ACHN (cell line): ENCODE measurements around the gene PLEKHA6.

Source experiments
- DNase-seq: peaks from one replicate; pipeline ENCODE4 v3.0.0-alpha.2; 2015
- in situ Hi-C: cut with HindIII; loops from 2 replicates; pipeline ENCODE4 v1.10.0; 2017; ENCODE audit warnings: low sequenced_read_pairs, low pct_ligation_motif_present, low pct_unique_long_range_greater_than_20kb

Gene PLEKHA6

DNA sequence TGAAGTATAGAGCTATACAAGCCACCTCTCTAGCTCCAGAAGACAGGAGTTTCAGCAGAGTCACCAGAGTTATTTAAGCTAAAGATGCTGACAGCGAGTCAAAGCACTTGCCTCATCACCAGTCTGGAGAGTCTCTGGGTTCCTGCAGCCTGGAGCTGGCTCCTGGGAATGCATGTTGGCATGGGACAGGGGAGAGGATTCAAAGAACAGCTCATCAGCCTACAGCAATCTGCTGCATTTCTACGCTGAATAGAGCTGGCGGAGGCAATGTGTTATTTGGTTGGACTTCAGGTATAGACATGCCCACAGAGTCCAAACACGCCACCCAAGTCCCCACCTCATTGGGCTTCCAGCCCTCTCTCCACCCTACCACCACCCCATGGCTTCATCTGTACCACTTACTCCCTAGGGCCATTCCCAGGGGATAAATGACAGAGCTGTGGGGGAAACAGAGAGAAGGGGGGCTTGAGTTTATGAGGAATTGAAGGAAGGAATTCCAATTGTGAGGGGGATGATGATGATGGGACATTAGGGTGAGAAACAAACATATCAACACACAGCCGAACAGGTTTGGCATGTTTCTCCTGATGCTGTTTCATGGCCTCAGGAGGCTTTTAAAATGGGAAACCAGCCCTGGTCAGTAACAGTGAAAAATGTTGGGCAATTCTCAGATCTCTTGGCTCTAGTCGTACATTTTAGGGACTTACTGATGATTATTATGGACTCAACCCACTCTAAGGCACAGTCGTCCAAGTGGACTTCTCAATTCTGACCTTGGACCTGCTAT lies 58.4 kb downstream of the PLEKHA6 start:
- DNase-seq: no peak
- in situ Hi-C loops: no loop called here

DNA sequence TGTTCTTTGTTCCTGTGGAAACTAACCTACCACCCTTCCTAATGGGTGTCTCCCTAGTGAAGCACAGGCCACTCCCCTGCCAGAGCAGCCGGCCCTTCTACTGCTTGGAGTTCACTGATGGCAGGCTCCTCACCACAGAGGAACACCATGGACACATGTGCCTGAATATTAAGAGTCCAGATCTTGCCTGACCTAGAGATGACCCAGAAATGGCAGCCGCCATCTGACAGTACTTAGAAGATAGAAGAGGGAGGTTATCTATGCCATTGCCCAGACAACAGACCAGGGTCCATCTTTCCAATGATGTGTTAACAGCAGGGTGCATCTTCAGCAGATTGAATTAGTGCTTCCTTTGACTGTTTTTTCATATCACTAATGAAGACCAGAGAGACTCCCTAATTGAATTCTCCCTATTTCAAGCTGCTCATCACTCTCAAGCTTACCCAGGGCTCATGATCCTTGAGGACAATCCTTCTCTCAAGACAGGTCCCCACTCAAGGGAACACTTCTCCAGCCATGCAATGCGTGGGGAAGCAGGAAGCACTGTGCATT lies 59.8 kb downstream of the PLEKHA6 start:
- no peak for DNase-seq
- in situ Hi-C loops: no loop called here

DNA sequence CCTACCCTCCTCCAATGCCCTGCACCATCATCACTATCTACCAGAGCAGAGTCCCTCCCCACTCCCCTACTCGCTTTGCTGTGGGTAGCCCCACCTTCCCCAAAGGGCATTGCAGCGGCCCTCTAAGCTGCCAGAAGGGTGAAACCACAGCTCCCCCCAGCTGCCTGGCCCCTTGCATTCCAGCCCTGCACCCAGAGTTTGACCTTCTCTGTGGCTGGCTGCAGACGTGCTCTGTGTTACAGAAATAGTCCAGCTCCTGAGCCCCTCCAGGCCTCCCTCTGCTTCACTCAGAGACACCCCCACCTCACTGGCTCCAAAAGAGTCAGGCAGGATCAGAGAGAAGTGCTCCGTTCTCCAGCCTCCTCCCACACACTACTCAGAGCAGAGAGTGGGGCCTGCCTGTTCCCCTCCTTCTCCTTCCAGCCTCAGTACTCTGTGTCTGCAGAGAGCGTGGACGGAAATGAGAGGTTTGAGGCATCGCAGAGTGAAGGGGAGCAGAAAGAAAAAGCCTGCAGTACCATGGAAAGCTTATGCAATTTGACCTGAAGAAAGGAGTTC lies 63.2 kb downstream of the PLEKHA6 start:
- in situ Hi-C loops: no loop called here
- peak; percentile 15 for DNase-seq

DNA sequence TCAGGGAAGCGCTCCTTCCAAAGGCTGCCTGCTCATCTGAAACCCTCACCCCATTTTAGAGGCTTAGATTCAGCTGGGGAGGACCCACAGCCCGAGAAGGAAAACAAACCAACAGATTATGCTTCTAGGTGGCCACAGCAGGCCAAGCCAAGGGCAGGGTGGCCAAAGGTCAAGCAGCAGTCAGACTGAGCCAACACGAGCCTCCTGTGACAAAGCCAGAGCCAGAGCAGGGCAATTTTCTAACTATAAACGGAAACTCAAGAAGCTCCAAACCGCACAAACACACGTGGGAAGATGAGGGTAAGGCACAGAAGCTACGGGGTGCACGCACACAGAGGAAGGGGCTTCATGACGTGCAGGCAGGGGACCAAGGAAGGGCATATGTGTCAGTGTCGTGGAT lies 64.1 kb downstream of the PLEKHA6 start:
- DNase-seq: no peak
- in situ Hi-C loops: no loop called here

DNA sequence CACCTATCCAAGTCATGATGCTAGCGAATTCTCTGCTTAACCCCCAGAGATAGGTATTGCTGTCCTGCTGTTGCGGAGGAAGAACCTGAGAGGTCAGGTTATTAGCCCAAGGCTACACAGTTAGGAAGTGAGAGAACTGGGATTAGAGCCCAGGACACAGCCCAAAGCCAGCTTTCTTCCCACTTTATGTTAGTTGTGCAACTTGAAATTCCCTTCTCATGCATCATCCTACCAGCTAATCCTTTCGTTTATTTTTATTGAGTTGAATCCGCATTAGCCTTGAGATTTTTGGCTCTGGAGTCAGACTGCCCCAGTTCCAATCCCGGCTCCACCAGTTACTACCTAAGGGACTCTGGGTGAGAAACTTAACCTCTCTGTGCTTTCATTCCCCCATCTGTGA lies 65.4 kb downstream of the PLEKHA6 start:
- DNase-seq: peak; percentile 55
- in situ Hi-C loops: no loop called here

DNA sequence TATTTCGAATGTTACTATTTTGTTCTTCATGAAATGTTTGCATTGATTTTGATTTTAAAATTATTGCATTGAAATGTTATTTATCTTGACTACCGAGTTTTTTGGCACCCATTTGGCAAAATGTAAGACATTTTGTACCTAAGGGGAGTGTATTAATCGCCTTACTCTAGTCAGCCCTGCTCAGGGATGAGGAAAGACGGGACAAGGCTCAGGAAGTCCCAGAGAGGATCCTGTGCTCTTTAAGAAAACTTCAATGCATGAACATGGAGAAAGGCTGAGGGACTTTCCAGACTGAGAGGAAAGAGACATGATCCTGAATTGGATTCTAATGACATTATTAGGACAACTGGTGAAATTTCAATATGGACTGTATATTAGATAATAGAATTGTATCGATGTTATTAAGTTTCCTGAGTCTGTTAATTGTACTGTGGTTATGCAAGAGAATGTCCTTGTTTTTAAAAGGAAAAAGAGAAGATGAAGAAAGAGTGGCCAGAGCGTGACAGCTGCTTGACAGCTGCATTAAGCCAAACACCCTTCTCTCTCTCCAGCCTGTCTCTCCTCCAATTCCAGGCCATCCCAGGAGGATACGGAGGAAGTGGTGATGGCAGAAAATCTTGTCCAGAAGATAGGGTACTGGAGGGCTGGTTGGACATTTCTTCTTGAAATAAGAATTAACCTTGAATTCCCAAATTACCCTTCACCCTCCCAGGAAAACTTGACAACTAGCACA lies 66.0 kb downstream of the PLEKHA6 start:
- DNase-seq: no peak
- in situ Hi-C loops: no loop called here

DNA sequence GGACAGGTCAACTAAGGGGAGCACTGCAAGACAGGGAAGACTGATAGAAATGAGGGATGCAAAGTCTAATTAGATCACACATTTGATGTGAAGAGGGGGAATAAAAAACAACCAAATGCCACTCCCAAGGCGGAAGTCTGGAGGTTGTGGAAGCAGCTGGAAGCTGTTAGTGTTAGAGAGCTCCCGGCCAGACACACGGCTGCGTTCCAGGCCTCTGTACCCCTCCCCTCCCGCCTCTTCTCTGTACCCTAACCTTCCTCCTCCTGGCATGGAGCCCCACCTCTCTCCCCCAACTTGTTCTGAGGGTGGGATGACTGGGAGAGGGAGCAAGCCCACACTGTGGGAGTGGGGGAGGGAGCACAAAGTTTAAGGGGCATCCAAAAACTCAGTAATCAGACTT lies 67.0 kb downstream of the PLEKHA6 start:
- no peak for DNase-seq
- in situ Hi-C loops: no loop called here

DNA sequence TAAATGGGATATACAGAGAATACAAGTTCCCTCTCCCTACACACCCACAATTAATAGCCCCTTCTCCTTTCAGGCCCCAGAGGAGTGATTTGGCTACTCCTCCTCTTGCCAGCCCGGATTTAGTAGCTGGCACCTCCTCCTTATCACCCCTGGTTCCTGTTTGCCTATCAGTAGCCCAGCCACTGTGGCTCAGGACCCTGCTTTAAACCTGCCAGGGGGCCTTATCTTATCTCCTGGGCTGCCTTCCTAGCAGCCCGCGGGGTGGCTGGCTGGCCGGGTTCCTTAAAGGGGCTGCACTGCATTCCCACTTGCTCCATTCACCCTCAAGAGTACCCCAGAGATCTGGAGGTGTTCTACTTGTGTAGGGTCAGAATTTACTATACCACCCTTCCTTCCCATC lies 70.4 kb downstream of the PLEKHA6 start:
- in situ Hi-C loops: no loop called here

DNA sequence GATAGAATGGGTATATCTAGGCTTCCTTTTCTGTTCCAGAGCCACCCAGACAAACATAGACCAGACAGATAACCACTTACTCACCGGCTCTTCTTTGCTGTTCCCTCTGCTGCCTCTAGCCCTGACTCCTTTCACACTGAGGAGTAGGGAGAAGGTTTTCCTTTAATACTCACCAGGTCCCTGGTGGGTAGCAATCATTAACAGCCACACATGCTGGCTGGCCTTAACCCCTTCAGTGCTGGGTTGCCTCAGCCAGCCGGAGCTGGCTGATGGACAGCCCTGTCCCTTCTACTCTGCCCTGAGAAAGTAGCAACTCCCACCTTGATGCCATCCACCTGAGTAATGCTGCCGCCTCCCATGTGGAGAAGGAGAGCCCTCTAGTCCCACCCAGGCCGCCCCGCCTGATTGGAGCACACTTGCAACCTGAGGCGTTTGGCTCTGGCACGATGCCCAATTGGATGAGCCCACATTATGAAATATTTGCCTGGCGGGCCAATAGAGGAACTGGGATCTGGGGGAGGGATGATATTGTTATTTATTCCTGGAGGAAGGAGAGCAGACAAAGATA lies 71.6 kb downstream of the PLEKHA6 start:
- in situ Hi-C loops: no loop called here
- DNase-seq: peak; percentile 95

More for the DNA sequence above, 70.4 kb downstream of the PLEKHA6 start:
- no peak for DNase-seq

DNA sequence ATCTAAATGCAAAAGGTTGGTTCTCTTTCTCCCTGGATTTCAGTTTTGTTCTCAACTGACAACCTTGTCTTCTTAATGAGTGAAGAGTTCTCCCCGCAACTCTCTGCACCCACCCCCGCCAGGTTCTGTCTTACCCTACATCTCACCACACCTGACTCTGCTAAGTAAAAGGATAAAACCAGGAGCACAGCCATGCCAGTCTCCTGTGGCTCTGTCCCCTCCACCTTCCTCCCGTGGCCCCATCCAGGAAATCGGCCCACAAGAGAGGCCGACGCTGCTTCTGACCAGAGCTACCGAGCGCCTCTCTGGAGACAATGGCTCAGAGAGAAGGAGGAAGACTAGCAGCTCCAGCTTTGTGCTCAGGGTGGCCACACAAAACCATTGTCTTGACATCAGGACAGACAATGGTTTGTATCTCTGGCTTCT lies 72.2 kb downstream of the PLEKHA6 start:
- peak; percentile 22 for DNase-seq
- in situ Hi-C loops: no loop called here

DNA sequence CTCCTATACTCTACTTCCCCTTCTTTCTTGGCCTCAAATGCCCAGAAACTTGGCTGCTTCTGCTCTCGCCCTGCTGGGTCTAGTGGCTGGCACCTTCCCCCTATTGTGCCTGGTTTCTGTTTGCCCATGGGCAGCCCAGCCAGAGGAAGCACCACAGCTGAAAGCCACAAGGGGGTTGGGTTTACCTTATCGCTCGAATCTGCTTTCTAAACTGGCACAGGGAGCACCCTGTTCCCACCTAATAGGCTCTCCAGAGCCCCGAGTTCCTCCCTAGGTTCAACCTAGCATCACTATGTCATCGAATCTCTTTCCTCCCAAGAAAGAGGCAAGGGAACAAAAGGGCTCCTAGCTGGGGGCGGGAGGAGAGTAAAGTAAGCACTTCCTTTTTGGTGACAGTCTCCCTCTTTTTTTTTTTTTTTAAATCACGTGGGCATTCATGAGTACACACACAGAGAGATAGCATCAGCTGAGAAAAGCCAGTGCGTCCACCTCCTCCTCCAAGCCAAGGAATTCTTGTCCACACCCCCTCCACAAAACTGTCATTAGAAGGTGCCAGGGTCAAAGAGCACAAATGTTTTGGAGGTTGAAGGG lies 72.8 kb downstream of the PLEKHA6 start:
- in situ Hi-C loops: no loop called here
- DNase-seq: peak; percentile 30

DNA sequence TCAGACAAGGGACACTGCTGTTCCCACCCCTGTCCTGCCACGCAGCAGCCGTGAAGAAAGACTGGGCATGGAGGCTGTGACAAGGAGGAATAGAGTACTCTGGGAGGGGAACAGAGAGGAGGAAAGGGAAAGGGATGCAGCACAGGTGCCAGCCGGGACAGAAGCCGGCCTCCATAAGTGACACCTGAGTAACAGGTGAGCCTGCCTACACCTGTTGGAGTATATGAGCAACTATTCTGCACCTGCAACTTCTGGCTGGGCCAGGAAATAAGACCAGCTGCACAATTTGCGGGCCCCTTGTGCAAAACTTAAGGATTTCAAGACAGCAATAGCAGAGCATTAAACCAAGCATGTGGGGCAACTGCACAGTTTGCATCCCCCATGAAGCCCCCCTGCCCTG lies 73.4 kb downstream of the PLEKHA6 start:
- in situ Hi-C loops: no loop called here
- DNase-seq: no peak

DNA sequence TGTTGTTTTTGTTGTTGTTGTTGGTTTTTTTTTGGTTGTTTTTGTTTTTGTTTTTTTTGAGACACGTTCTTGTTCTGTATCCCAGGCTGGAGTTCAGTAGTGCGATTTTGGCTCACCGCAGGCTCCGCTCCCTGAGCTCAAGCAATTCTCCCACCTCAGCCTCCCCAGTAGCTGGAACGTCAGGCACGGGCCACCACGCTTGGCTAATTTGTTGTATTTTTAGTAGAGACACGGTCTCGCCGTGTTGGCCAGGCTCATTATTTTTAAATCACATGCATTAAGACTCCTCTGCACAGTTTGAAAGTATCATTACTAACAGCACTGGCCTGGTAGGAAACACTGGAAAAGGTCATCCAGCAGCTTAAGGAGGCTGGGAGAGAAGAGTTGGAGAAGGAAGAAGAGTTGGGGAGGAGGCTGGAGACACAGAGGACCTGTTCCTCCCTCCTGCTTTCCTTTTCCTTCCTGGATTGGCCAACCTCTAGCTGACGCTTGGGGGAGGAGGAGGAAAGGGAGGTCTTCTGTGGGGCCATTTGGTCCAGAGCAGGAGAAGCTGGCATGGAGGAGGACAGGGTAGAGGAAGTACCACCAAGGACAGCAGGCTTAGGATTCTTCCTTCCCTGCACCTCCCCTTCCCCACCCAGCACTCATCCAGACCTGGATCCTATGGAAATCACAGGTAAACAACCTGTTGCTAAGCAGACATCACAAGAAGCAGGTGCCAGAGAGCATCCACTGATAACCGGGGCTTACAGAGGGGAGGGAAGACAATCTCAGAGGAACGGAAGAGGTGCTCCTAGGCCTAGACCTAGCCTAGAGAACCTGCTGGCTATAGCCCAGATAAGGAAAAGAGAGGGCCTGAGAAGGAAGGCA lies 74.1 kb downstream of the PLEKHA6 start:
- in situ Hi-C loops: no loop called here
- DNase-seq: no peak

DNA sequence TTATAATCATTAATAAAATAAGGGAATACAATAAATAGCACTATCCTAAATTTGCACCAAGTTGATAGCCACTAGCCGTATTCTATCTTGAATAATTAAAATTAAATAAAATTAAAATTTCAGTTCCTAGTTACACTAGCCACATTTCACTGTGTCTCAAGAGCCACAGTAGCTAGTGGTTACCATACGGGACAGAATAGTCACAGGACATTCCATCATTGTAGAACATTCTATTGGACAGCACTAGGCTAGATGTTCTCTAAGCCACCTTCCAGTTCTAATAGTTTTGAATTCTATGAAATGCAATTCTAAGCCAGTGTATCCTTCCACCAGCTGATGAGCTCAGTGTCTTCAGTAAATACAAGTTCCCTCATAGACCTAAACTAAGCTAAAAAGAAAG lies 74.8 kb downstream of the PLEKHA6 start:
- in situ Hi-C loops: no loop called here
- DNase-seq: no peak

DNA sequence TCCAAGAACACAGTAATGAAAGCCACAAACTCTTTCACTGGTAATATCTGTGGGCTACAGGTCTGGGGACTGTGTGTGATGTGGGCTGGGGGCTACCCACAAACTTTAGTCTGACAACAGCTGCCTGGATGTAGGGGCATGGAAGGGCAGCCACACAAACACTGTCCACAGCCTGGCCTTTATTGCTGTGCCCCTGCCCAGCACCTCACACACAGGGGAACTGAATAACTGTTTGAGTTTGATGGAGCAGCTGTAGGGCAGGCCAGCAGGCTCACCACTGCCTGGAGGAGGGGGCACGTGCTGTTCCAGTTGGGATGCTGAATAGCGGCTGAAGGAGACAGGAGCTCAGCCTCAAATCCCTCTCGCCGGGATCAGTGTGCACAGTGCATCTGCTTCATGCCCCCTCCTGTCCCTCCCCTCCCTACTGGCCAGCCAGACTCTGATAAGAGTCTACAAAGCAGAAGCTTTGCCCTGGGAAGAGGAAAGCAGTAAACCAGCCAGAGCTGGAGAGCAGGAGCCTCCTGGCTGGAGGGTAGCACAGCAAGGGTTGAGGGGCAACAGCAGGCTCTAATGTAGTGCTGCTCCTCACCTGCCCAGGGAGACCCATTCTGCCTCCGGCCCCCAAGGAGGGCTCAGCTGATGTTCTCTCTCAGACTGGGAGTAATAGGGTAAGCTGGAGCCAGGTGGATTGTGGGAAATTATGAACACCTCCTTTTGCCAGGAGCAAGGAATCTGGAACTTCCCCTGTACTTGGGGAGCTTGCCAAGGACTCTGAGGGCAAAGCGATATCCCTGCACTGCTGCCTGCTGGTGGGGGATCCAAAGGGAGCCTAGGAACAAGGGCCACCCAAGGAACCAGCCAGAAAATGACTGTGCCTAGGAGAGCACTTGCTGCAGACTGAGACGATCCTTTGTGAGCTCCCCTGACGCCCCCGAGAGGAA lies 75.7 kb downstream of the PLEKHA6 start:
- in situ Hi-C loops: no loop called here
- DNase-seq: no peak

DNA sequence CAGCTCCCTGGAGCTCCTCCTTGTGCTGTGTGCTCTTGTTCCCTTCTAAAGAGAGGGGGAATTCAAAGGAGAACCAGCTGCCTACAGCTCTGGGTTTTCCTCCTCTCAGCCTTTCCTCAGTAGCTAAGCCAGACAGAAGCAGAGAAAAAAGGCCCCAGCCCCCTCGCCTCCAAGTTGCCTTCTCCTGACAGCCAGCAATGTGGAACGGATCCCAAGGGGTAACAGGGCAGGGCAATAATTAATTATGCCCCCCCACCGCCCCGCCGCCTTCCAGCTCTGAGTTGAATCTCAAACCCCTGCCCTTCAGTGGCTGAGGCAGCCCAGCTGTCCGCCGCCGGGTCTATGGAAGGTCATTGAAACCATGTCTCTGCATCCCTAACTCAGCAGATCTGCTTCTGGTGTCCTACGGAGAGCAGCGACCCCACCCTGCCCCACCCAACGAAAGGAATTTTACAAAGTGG lies 76.9 kb downstream of the PLEKHA6 start:
- in situ Hi-C loops: no loop called here
- no peak for DNase-seq
